ENCODE results near the gene NR1D1.

NR1D1 gene

GRCh38 chr17:40062329-40063186 is 37.8 kb downstream of the NR1D1 start, which contains the start of gene THRA:
Gene THRA, plus strand, starts transcription at chr17:40062965. Its CDS starts 11,524 bp downstream, at chr17:40074489.
- DNase-seq (ENCODE audit: low read depth, low spot score), result peak; percentile 46

- no peak for DNase-seq (ENCODE audit: low read depth, low spot score)
Measured at GRCh38 chr17:40061609-40062038, 38.8 kb downstream of the NR1D1 start.

DNA sequence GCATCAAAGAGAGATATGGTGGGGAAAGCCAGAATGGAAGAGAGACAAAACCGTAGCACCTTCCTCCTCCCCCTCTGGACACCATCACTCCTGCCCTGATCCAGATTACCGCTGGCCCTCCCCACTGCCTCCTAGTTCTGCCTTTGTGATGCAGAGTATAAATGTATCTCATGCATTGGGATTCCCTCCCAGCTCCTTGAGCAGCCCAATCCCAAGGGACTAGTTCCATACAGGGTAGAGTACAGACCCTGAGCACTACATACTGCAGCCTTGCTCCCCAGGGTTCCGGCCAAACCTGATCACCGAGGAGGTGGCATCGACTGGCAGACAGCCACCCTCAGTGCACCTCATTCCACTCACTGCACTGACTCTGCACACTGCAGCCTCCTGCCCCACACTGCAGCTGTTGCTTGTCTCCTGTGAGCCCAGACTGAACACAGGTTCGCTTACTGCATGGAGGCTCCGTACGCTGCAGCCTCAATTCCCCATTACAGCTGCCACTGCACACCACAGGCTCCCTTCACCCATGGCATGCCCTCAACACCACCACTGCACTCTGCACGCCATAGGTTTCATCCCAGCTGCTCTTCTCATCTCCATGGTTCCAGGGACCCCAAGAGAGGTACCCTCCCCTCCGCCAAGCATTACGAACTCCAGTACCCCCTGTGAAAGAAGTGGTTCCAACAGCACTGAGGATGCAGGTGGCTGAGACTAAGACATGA is 39.3 kb downstream of the NR1D1 start:
- DNase-seq (ENCODE audit: low read depth, low spot score), result no peak

DNA sequence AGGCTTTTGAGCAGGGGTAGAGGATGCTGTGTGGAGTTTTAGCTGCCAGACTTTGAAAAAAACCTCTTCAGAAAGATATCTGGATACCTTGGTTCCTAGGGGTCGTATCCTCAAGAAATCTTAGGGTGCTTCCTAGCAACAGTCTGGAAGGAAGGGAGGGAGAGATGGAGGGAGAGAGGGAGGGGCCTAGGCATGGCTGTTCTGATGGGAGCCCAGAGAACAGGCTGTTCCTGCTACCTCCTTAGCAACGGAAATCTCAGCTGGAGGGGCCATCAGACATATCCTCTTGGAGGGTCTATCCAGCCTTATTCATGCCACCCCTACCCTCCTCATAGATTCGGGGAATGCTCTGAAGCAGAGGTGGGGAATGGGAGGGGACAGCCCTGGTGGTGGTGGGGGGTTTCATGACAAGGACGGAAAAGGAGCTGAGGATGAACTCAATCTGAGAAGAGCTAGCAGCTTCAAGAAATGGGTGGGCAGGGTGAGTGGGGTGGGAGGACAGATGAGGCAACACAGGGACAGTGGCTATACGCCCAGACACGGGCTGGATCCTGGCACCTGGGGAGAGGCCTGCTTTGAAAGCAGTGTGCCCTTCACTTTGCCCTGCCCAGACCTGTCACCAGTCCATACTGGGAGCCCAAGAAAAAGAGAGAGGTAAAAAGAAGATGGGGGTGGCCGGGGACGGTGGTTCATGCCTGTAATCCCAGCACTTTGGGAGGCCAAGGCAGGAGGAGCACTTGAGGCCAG is 40.5 kb downstream of the NR1D1 start:
- no peak for DNase-seq (ENCODE audit: low read depth, low spot score)

GRCh38 chr17:40058865-40059264 is 41.5 kb downstream of the NR1D1 start:
- DNase-seq (ENCODE audit: low read depth, low spot score), result no peak

- no peak for DNase-seq (ENCODE audit: low read depth, low spot score)
Measured at GRCh38 chr17:40058186-40058784, 42.1 kb downstream of the NR1D1 start.

- no peak for DNase-seq (ENCODE audit: low read depth, low spot score)
Measured at GRCh38 chr17:40056379-40057015, 43.9 kb downstream of the NR1D1 start.
